Gastrocnemius medialis (tissue), 4 donors: Measurements from ENCODE around the gene XG. TPM values are rescaled to one million over a fixed set of nuclear protein-coding genes. Genes with fewer than 3 reads are reported as not detected.
"Not testable (repeated sequence)": the region's sequence is repeated elsewhere in the genome, so short reads cannot be mapped to it uniquely, and the experiment has no call there.

Experiments
- ATAC-seq, 2 donors: fragments of 150-250 bp; one replicate each; pipeline ENCODE4 v1.9.1; 2016
- DNase-seq, 2 donors: peaks; one replicate each; pipeline ENCODE4 v3.0.0-alpha.2; 2019
- H3K27ac ChIP-seq, 4 donors: fragments of 200-600 bp; sonication (generic); 1 replicate in 1 of 4; 2 replicates in 3 of 4; pipeline ENCODE4 v1.5.1; 2016 to 2018; ENCODE audit warnings: mild to moderate bottlenecking in 2 of 4, moderate library complexity in 1 of 4
- H3K27me3 ChIP-seq, 3 donors: fragments of 200-600 bp; sonication (generic) in 2 of 3; 1 replicate in 1 of 3; 2 replicates in 2 of 3; pipeline versions ENCODE4 v1.5.1 to v1.6.0; 2016 to 2019; ENCODE audit warnings: mild to moderate bottlenecking in 1 of 3, moderate library complexity in 1 of 3
- H3K36me3 ChIP-seq, 2 donors: fragments of 200-600 bp; sonication (generic) in 1 of 2; one replicate each; pipeline ENCODE4 v1.5.1; 2017 to 2018
- H3K4me1 ChIP-seq, 2 donors: fragments of 200-600 bp; sonication (generic) in 1 of 2; one replicate each; pipeline ENCODE4 v1.5.1; 2016 to 2017; ENCODE audit warnings: mild to moderate bottlenecking in 2 of 2
- H3K4me3 ChIP-seq, 4 donors: fragments of 200-600 bp; sonication (generic) in 3 of 4; 1 replicate in 1 of 4; 2 replicates in 3 of 4; pipeline ENCODE4 v1.5.1; 2016 to 2019; ENCODE audit warnings: mild to moderate bottlenecking in 2 of 4
- H3K9me3 ChIP-seq, 3 donors: fragments of 200-600 bp; sonication (generic) in 2 of 3; 1 replicate in 1 of 3; 2 replicates in 2 of 3; pipeline ENCODE4 v1.5.1; 2016 to 2019
- CTCF ChIP-seq, 5 experiments: fragments of 450-650 bp in 3 of 5; fragments of 200-600 bp in 2 of 5; sonication (generic) in 2 of 5; IDR thresholded peaks in 4 of 5; conservative IDR thresholded peaks in 1 of 5; 1 replicate in 4 of 5; 2 replicates in 1 of 5; pipeline ENCODE4 v1.5.1; 2016 to 2019; ENCODE audit warnings: antibody characterized with exemption in 5 of 5, mild to moderate bottlenecking in 3 of 5, moderate library complexity in 3 of 5
- POLR2A ChIP-seq, 2 donors: fragments of 450-650 bp; IDR thresholded peaks; one replicate each; pipeline ENCODE4 v1.6.1; 2017; ENCODE audit warnings: antibody characterized with exemption in 2 of 2, mild to moderate bottlenecking in 2 of 2, moderate library complexity in 2 of 2
- in situ Hi-C, 4 donors: fragments of 200-750 bp; cut with MboI; loops; one replicate each; pipeline versions ENCODE4 v1.15.0 to v1.8.0; 2017; ENCODE audit warnings: low sequenced_read_pairs in 4 of 4
- intact Hi-C: fragments of 100-400 bp; cut with DNase I; formaldehyde crosslinking; loops from one replicate; pipeline ENCODE4 v1.15.1; 2023; ENCODE audit warnings: low total_unique reads
- total RNA-seq, 4 donors: library from RNA; depleted of rRNA; stranded (reverse); fragments of >200 nt; gene quantifications; one replicate each; pipeline versions ENCODE4 v1.1.0 to v1.2.3, GENCODE V29; 2016

Gene XG
- total RNA-seq, 4 donors from 2014 or later: 0.97 to 2.4 (median 1.9) TPM

- no peak overlapping the region for H3K27ac ChIP-seq
- intact Hi-C loops: no loop called here
- ATAC-seq: no peak
- TF ChIP-seq CTCF (IDR thresholded peaks at IDR 0.05 in 4 of 5, conservative IDR thresholded peaks at IDR 0.05 in 1 of 5) (no peak), POLR2A (IDR thresholded peaks at IDR 0.05) (no peak)
- peaks cover 0 to 75% of the 10 kb centered on the region in 2 donors for H3K36me3 ChIP-seq
- no peak overlapping the region for H3K4me3 ChIP-seq
- no peaks in the 10 kb centered on the region for H3K27me3 ChIP-seq
- in situ Hi-C loops: no loop called here
- no peaks in the 10 kb centered on the region for H3K9me3 ChIP-seq
- no peak for DNase-seq
- no peaks in the 10 kb centered on the region for H3K4me1 ChIP-seq
Observed at GRCh38 chrX:2717312-2717711, 34.5 kb upstream of the XG start.

- ATAC-seq (no peak), DNase-seq (no peak)
- Histone ChIP-seq H3K27ac (no peak overlapping the region), H3K4me3 (no peak overlapping the region), H3K4me1 (no peaks in the 10 kb centered on the region), H3K9me3 (no peaks in the 10 kb centered on the region), H3K27me3 (no peaks in the 10 kb centered on the region), H3K36me3 (peaks cover 0 to 85% of the 10 kb centered on the region in 2 donors)
- TF ChIP-seq CTCF (IDR thresholded peaks at IDR 0.05 in 4 of 5, conservative IDR thresholded peaks at IDR 0.05 in 1 of 5) (no peak), POLR2A (IDR thresholded peaks at IDR 0.05) (no peak)
- in situ Hi-C loops: no loop called here
- intact Hi-C loops: no loop called here
Observed at GRCh38 chrX:2718821-2719220, 33.0 kb upstream of the XG start.

GRCh38 chrX:2719774-2720447 lies 31.9 kb upstream of the XG start:
- TF ChIP-seq CTCF (IDR thresholded peaks at IDR 0.05 in 4 of 5, conservative IDR thresholded peaks at IDR 0.05 in 1 of 5) (no peak), POLR2A (IDR thresholded peaks at IDR 0.05) (no peak)
- H3K9me3 ChIP-seq: no peaks in the 10 kb centered on the region
- H3K27ac ChIP-seq: no peak overlapping the region
- DNase-seq: no peak
- no peaks in the 10 kb centered on the region for H3K27me3 ChIP-seq
- no peak for ATAC-seq
- H3K4me1 ChIP-seq: no peaks in the 10 kb centered on the region
- peaks cover 0 to 86% of the 10 kb centered on the region in 2 donors for H3K36me3 ChIP-seq
- intact Hi-C loops (no loop called here), in situ Hi-C loops (no loop called here)
- H3K4me3 ChIP-seq: no peak overlapping the region

- no peak overlapping the region for H3K4me3 ChIP-seq
- in situ Hi-C loops: no loop called here
- TF ChIP-seq POLR2A (IDR thresholded peaks at IDR 0.05) (no peak), CTCF (IDR thresholded peaks at IDR 0.05 in 4 of 5, conservative IDR thresholded peaks at IDR 0.05 in 1 of 5) (no peak)
- ATAC-seq (no peak), DNase-seq (no peak)
- no peaks in the 10 kb centered on the region for H3K27me3 ChIP-seq
- no peak overlapping the region for H3K27ac ChIP-seq
- no peaks in the 10 kb centered on the region for H3K9me3 ChIP-seq
- intact Hi-C loops: no loop called here
- H3K4me1 ChIP-seq: no peaks in the 10 kb centered on the region
- H3K36me3 ChIP-seq: peaks cover 0 to 88% of the 10 kb centered on the region in 2 donors
Observed at GRCh38 chrX:2723286-2723879, 28.5 kb upstream of the XG start.

- peaks cover 0 to 73% of the 10 kb centered on the region in 2 donors for H3K36me3 ChIP-seq
- intact Hi-C loops, in situ Hi-C loops, DNase-seq, H3K4me1 ChIP-seq, H3K9me3 ChIP-seq, H3K27me3 ChIP-seq, H3K27ac ChIP-seq, H3K4me3 ChIP-seq: not testable (repeated sequence)
- ATAC-seq: peak in 1 of 2 donors; percentile 32
Observed at GRCh38 chrX:2727264-2727663, 24.6 kb upstream of the XG start.
